DOHH2 (cell line): Measurements from ENCODE around the gene IGSF11.

Experiments
- H3F3A ChIP-seq: fragments of 200-600 bp; sonication (generic), shearing (Covaris generic); 2 replicates; pipeline ENCODE4 v1.6.0; 2016; ENCODE audit warnings: antibody characterized with exemption, mild to moderate bottlenecking; ENCODE audit not compliant: control insufficient read depth, insufficient read depth
- H3K27ac ChIP-seq: fragments of 200-600 bp; sonication (generic); 2 replicates; pipeline ENCODE4 v1.5.1; 2014; ENCODE audit warnings: low read depth, mild to moderate bottlenecking, low read length, moderate library complexity
- H3K27me3 ChIP-seq: fragments of 200-600 bp; sonication (generic); 2 replicates; pipeline ENCODE4 v1.6.1; 2014; ENCODE audit warnings: mild to moderate bottlenecking, low read length, mixed read lengths; ENCODE audit not compliant: control insufficient read depth
- H3K36me3 ChIP-seq: fragments of 200-600 bp; sonication (generic); 2 replicates; pipeline ENCODE4 v1.6.1; 2014; ENCODE audit warnings: mild to moderate bottlenecking, low read length, moderate library complexity, mixed read lengths; ENCODE audit not compliant: control insufficient read depth
- H3K4me1 ChIP-seq: fragments of 200-600 bp; sonication (generic); 2 replicates; pipeline ENCODE4 v1.6.1; 2014; ENCODE audit warnings: mild to moderate bottlenecking, low read length, mixed read lengths; ENCODE audit not compliant: control insufficient read depth
- H3K4me2 ChIP-seq: fragments of 200-600 bp; sonication (generic); 2 replicates; pipeline ENCODE4 v1.6.0; 2014; ENCODE audit warnings: mild to moderate bottlenecking, low read length, moderate library complexity
- H3K4me3 ChIP-seq: fragments of 200-600 bp; sonication (generic); 2 replicates; pipeline ENCODE4 v1.5.1; 2014; ENCODE audit warnings: mild to moderate bottlenecking, low read length, mixed read lengths
- H3K79me2 ChIP-seq: fragments of 200-600 bp; sonication (generic); 2 replicates; pipeline ENCODE4 v1.6.1; 2014; ENCODE audit warnings: mild to moderate bottlenecking, low read length, mixed read lengths; ENCODE audit not compliant: control insufficient read depth
- H3K9me2 ChIP-seq: fragments of 200-600 bp; sonication (generic); replicated peaks from 2 replicates; pipeline ENCODE4 v1.6.1; 2014; ENCODE audit warnings: mild to moderate bottlenecking, low read length, mixed read lengths; ENCODE audit not compliant: control insufficient read depth
- H3K9me3 ChIP-seq: fragments of 200-600 bp; sonication (generic); 2 replicates; pipeline ENCODE4 v1.6.1; 2014; ENCODE audit warnings: antibody characterized with exemption, low read length, mixed read lengths; ENCODE audit not compliant: control insufficient read depth, insufficient read depth
- H4K20me1 ChIP-seq: fragments of 200-600 bp; sonication (generic); 2 replicates; pipeline ENCODE4 v1.6.0; 2014; ENCODE audit warnings: low read depth, mild to moderate bottlenecking, antibody characterized with exemption, low read length, moderate library complexity; ENCODE audit not compliant: control insufficient read depth, insufficient read depth
- CTCF ChIP-seq: fragments of 200-600 bp; sonication (generic); IDR thresholded peaks from one replicate; pipeline ENCODE4 v1.5.1; 2014; ENCODE audit warnings: antibody characterized with exemption, mild to moderate bottlenecking, low read depth, low read length; ENCODE audit not compliant: poor library complexity, severe bottlenecking
- EZH2phosphoT487 ChIP-seq: fragments of 200-600 bp; sonication (generic); IDR thresholded peaks from 2 replicates; pipeline ENCODE4 v1.6.1; 2017; ENCODE audit warnings: borderline replicate concordance, mild to moderate bottlenecking, antibody characterized with exemption, low read length, moderate library complexity, mixed read lengths

The IGSF11 gene

GRCh38 chr3:118886708-118887107, 147.9 kb downstream of the IGSF11 start:
- Histone ChIP-seq H3K9me2 (no peaks in the 10 kb centered on the region), H3K4me1 (no peaks in the 10 kb centered on the region), H3K4me2 (no peak overlapping the region), H3F3A (no peaks in the 10 kb centered on the region), H3K4me3 (no peak overlapping the region), H3K9me3 (no peaks in the 10 kb centered on the region), H3K27me3 (no peaks in the 10 kb centered on the region), H3K27ac (no peak overlapping the region), H3K36me3 (no peaks in the 10 kb centered on the region), H3K79me2 (no peaks in the 10 kb centered on the region), H4K20me1 (0 out of 2 replicates have a peak, but pooled peaks cover 5% of the 10 kb centered on the region)
- TF ChIP-seq CTCF (no peak), EZH2phosphoT487 (no peak)

GRCh38 chr3:118884748-118885206, 149.9 kb downstream of the IGSF11 start:
- peak; percentile 97 for TF ChIP-seq CTCF
- no peak for TF ChIP-seq EZH2phosphoT487
- no peaks in the 10 kb centered on the region for H3K36me3 ChIP-seq
- 0 out of 2 replicates have a peak, but pooled peaks cover 5% of the 10 kb centered on the region for H4K20me1 ChIP-seq
- no peak overlapping the region for H3K4me2 ChIP-seq
- no peaks in the 10 kb centered on the region for H3K79me2 ChIP-seq
- H3K4me3 ChIP-seq = no peak overlapping the region
- no peaks in the 10 kb centered on the region for H3K9me2 ChIP-seq
- H3K9me3 ChIP-seq = no peaks in the 10 kb centered on the region
- no peaks in the 10 kb centered on the region for H3K27me3 ChIP-seq
- H3K4me1 ChIP-seq = no peaks in the 10 kb centered on the region
- H3K27ac ChIP-seq = no peak overlapping the region
- H3F3A ChIP-seq = no peaks in the 10 kb centered on the region

DNA sequence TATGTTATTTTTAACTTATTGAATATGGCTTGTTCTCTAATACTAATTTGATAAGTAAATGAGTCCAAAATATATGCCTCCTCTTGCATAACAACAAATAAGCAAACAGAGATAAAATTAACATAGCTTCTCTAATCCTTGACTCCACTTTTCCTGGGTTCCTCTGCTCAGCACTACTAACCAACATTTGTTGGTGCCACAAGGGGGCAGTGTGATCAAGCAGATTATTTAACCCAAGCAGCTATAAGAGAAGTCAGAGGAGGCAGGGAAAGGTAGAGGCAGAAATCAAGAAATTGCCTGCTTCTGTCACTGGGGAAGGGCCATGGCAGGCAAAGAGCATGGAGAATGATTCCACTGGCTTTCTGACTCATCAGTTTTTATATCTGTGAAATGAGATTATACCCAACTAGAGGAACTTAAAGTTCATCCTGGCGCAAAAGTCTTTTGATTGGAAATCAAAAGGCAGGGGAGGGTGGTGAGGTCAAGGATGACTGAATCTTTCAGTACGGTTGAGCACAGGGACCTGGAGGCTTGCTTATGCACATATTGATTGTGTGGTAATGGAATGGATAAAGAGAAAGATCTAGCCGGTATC, 152.2 kb downstream of the IGSF11 start:
- Histone ChIP-seq H3K79me2 (no peaks in the 10 kb centered on the region), H3K27me3 (no peaks in the 10 kb centered on the region), H3K4me1 (no peaks in the 10 kb centered on the region), H3K36me3 (no peaks in the 10 kb centered on the region), H3K4me2 (no peak overlapping the region), H3K9me2 (no peaks in the 10 kb centered on the region), H3K9me3 (no peaks in the 10 kb centered on the region), H3K27ac (no peak overlapping the region), H3F3A (no peaks in the 10 kb centered on the region), H4K20me1 (0 out of 2 replicates have a peak, but pooled peaks cover 5% of the 10 kb centered on the region), H3K4me3 (no peak overlapping the region)
- TF ChIP-seq CTCF (peak; percentile 75), EZH2phosphoT487 (no peak)
